Ramos (cell line): ENCODE results near the gene DVL2.

Source experiments
- in situ Hi-C: fragments of 300-500 bp; cut with MboI; formaldehyde crosslinking; loops from one replicate; pipeline ENCODE4 v1.14.3; 2022; ENCODE audit warnings: low sequenced_read_pairs; ENCODE audit not compliant: unreplicated experiment

The DVL2 gene

DNA sequence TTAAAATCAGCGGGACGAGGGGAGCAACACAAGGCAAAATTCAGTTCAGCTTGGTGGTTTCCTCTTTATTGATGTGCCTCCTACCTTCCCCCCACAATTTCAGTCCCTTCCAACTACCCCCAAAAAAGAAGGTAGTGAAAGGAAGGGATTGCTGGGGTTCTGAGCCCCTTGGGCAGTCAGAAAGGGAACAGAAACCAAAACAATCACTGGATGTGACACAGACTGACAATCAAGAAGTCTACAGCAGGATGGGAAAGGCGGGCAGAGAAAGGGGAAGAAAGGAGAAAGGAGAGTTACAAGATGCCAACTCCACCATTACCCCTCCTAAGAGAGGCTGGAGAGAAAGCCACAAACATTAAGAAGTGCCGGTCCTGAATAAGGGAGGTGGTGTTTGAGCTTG lies 6.1 kb upstream of the DVL2 start:
- in situ Hi-C loops, result loop anchor here (25.0 kb wide), 1 partner anchor 597 kb away; the partner anchor contains the start of gene KDM6B

DNA sequence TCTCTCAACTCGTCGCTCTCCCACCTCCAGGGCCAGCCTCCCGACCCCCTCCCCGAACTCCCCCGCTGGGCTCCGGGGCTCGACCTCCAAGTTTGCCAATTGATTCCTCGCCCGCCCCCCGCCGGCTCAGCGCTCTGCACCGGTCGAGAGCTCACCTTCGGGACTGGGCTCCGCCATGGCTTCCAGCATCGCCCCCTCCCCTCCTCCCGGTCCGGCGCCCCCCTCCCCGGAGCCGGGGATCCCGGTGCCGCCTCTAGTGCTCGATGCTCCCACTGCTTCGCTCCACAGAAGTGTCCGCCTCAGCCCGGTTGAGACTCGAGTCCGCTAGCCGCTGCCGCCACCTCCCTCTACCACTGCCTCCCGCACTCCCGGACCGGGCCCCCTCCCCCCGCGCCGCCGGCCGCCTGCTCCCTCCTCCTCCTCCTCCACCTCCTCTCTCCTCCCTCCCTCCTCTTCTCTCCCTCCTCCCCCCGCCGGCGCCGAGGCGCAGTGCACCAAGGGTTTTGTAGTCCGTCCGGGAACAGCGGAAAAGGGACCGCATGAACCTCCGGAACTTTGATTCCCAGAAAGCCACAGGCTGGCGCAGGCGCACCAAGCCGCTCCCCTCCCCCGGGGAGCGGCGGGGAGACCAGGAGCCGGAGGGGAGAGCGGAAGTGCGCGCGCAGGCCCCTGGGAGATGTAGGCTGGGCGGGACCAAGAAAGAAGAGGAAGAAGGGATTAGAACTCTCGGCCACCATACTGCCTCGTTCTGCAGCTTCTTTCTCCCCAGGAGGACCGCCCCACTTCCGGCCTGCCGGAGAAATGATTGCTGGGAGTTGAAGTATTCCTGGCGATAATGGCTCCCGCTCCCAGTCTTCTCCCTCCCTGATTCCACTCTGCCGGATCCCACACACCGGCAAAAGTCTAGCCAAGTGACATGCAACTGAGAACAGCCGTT lies 5.0 kb upstream of the DVL2 start, which contains the start of gene PHF23:
PHF23 (minus strand) TSS at position 367 of the 937 bp plus-strand sequence; CDS start at position 189, 178 bp downstream.
- in situ Hi-C loops, result loop anchor here (25.0 kb wide), 1 partner anchor 598 kb away; the partner anchor contains the start of gene KDM6B

DNA sequence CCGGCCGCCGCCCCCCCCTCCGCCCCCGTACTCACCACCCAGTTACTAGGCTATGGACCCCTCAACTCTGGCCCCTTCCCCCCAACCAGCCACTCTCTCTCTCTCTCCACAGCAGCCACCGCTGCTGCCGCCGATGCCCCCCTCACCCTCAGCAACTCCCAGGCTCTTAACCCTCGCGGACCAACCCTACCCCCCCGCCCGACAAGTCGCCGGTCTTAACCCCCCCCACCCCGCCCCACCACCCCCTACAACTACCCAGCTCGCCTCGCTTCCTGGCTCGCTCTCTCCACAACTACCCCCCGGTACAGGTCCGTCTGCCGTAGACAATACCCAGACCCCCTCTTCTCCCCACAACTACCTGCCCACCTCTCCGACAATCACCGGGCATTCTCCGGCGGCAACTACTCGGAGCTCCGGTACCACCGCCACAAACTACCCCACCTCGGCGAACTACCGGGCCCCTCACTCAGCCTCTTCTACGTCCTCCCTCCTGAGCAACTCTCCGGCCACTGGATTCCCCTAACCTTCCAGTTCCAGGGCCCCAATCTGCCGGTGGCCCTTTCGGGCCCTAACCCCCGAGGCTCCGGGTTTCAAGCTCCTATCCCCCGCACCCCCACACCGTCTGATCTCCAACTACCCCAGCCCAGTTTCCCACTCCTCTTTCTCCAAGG lies 4.2 kb upstream of the DVL2 start:
- in situ Hi-C loops, result loop anchor here (25.0 kb wide), 1 partner anchor 599 kb away; the partner anchor contains the start of gene KDM6B

DNA sequence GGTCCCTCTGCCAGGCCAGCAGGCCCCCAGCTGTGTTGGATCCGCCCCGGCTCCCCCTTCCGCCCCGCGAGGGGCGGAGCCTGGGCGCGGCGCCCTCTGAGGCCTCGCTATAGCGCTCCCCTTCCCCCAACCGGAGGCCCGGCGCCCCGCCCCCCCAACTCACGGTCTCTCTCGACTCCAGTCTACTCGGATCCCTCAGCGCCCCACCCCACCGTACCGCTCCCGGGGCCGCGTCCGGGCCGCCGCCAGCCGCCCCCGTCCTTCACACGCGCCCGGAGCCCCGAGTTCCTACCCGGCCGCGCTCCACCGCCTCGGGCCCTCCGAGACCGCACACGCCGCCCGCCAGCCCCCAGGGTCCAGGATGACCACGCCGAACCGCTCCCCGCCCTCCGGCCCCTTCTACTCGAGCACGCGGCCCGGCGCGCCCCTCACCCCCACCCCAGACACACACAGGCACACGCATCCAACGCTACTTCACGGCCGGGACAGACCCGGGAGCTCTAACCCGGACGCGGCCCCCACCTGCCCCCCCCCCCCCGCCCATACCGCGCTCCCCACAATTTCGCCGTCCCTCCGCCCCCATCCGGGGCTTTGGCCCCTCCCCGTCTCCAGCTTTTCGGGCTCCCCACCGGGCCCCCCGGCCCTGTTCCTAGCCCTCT lies 3.6 kb upstream of the DVL2 start:
- in situ Hi-C loops, result loop anchor here (25.0 kb wide), 1 partner anchor 599 kb away; the partner anchor contains the start of gene KDM6B

DNA sequence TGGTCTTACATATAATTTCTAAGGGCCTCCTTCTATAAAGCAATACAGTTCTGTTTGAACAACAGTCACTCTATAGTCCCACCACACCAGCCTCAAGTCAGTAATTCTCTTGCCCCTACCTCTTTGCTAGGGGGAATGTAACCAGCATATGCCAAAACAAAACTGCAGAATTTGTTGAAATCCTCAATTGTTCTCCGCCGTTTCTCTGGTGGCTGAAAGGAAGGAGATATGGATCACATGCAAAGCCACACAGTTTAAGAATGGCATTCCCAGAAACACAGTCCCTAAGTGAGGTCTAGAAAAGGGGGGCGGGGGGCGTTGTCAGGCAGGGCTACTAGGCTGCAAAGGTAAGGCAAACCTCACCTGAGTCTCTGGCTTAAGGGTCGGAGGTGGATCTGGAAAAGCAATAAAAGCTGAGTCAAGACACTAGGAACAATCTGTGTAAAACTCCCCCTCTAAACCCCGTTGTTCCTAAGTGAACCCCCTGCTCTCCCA lies 3.0 kb upstream of the DVL2 start:
- in situ Hi-C loops, result loop anchor here (25.0 kb wide), 1 partner anchor 600 kb away; the partner anchor contains the start of gene KDM6B

DNA sequence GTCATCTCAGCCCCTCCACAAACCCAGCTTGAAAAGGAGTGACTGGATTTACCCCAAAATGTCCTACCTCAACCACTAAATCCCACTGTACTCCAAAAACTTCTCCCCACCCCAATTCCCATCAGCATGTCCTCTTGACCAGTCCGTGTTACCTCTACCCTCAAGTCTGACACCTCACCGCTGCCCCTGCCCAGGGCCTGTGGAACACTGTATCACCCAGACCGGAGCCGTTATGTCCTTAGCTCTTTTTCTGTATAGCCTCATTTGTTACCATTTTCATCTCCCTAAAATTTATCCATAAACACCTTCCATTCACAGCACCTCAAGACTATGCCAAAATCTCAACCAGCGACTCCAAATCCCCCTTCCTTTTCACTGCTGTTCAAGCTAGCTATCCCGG lies 2.5 kb upstream of the DVL2 start:
- in situ Hi-C loops, result loop anchor here (25.0 kb wide), 1 partner anchor 600 kb away; the partner anchor contains the start of gene KDM6B

DNA sequence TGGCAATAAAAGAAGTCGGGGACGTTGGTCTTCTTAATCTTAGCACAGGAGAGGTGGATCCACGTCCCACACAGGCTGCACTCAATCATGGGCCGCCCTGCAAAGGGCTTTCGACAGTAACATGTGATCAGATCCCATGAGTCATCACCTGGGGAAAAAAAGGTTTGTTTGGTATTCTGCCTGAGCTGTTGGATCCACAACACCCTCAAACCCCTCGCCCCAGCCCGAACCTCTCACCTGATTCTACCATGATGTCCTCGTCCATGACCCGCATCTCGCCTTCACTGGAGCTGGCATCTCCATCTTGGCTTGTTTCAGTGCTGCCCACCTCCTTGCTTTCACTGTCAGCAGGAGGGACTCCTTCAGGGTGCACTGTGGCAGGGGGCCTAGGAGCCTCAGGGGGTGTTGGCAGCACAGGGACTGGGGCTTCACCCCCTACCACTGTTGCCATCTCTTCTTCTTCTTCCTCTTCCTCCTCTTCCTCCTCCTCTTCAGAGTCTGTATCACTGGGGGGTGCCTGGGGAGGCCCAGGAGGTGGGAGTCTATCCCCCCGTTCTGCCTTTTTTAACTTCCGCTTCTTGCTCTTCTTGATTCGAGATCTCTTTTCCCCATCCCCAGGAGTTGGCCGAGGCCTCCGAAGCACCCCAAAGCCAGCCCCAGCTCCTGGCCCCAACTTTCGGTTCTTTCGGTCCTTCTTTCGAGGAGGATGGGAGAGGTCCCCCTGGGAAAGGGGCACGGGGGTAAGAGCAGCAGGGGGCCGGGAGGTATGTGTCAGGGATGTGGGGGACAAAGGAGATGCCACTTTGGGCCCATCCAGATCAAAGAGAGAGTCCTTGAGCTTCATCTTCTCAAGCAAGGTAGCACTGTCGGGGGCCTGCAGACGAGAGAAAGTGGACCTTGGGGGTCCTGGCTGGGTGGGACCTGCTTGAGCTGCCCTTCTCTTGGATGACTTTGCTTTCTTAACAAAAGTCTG lies 1.7 kb upstream of the DVL2 start:
- in situ Hi-C loops, result loop anchor here (25.0 kb wide), 1 partner anchor 601 kb away; the partner anchor contains the start of gene KDM6B

DNA sequence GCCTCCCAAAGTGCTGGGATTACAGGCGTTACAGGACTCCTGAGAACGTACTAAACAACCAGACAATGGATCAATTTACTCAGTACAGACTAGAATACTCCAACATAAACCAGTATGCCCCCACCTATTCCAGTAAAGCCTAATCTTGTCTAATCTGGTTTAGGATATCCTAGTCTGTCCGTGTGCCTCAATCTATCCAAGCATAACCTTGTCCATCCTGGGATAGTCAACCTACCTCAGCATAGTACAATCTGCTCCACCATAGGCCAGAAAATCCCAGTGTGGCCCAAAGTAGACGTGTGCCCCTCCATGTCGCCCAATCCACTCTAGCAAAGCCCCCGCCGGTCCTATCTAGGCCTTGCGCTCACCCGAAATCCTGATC lies 625 bp downstream of the DVL2 start:
- in situ Hi-C loops, result loop anchor here (25.0 kb wide), 1 partner anchor 604 kb away; the partner anchor contains the start of gene KDM6B

DNA sequence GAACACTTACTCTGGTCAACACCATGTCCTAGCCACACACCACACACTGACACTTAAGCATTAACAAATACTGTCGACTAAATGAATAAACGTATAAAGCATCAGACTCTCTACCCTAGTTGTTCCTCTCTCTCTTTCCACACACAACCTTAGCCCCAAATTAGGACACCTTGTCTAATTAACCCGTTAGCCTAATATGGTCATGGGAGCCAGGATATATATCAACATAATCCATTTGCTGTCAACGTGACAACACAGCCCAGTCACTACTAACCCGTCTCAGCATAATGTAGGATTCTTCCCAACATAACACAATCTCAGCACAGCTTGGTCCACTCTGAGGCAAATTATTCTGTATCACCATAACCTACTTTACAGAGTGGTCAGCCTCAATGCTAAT lies 2.2 kb downstream of the DVL2 start:
- in situ Hi-C loops, result loop anchor here (25.0 kb wide), 1 partner anchor 605 kb away; the partner anchor contains the start of gene KDM6B

DNA sequence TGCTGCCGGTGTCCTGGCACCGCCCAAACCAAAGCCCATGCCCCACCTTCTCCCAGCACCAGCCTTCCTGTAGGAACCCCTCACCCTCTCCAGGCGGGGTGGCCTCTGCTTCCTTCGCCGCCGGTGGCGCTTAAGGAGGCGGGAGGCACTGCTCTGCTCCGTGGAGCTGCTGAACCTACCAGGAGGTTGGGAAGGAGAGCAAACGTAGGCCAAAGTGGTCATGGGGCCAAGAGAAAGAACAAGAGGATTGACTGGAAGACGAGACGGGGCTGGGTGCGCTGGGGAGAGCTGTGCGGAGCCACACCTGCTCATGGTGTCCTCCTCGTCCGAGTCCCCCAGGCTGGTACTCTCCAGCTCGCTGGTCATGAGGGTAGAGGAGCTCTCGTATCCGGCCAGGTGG lies 4.8 kb downstream of the DVL2 start:
- in situ Hi-C loops, result loop anchor here (25.0 kb wide), 1 partner anchor 608 kb away; the partner anchor contains the start of gene KDM6B

DNA sequence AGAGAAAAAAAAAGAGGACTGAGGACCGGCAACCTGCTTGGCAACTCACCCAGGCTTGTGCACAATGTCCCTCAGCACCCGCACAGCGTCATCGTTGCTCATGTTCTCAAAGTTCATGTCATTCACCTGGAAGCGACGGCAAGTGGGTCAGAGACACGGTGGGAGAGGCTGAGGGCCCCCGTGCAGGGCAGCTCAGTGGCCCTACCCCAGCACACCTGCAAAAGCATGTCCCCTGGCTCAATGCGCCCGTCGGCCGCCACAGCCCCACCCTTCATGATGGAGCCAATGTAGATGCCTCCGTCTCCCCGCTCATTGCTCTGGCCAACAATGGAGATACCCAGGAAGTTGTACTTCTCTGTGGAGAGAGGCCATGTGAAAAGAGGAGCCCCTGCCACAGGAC lies 5.4 kb downstream of the DVL2 start:
- in situ Hi-C loops, result loop anchor here (25.0 kb wide), 1 partner anchor 608 kb away; the partner anchor contains the start of gene KDM6B

DNA sequence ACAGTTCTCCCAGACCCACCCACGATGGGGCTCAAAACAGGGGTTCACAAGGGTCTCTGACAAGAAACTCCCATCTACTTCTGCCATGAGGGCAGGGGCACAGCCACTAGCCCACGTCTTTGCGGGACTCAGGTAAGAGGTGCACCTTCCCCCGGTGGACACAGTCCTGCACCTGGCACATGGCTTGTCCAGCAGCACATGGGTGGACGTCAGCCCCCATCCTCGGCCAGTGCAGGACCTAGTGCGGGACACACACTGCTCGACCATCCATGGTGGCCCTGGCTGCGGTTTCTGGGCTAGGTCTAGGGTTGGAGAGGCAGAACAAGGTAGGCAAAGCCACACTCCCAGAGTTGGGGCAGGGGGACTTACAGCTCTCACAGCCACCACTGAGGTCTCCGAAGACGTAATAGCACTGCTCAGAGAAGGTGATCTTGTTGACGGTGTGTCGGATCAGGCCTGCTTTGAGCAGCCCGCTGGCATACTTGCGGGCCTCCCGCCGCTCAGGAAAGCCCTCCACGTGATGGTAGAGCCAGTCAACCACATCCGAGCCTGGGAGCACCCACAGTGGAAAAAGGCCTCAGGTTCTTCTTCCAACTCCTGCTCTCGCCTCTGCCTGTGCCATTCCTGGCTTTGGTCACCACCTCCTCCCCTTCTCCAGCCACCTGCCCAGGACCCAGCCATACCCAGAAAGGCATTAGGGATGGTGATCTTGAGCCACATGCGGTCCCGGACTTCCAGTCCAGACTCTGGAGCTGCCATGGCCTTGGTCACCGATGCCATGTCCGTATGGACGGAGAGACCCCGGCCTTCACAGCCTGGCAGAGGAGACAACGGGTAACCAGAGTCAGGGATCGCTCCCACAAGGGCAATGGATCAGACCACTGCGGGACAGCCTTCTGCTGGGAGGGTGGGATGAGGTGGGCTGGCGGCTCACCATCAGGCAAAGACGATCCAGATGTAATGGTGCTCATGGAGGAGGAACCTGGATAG lies 7.3 kb downstream of the DVL2 start:
- in situ Hi-C loops, result loop anchor here (25.0 kb wide), 1 partner anchor 610 kb away; the partner anchor contains the start of gene KDM6B

DNA sequence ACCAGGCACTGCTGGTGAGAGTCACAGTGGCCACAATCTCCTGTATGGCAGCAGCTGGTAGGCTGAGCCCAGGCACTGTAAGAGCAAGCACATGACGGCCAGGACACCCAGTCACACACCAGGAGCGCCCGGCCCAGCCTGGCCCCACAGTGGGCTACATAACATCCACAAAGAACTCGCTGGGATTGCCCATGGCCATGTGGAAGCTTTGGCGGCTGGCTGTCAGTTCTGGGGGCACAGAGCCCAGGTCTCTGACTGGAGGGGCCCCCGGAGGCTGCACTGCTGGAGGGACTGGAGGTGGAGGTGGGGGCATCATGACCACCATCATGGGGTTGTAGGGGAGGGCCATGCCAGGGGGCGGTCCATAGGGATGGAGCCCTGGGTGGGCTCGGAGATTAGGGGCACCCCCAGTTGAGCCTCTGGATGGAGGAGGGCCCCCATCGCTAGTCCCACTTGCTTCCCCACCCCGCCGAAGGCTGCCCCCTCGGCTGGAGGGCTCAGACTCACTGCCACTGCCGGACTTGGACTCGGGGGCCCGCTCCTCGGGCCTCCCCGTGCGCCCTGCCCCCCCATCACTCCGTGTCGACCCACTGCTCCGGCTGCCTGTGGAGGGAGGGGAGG lies 8.5 kb downstream of the DVL2 start:
- in situ Hi-C loops, result loop anchor here (25.0 kb wide), 1 partner anchor 611 kb away; the partner anchor contains the start of gene KDM6B

DNA sequence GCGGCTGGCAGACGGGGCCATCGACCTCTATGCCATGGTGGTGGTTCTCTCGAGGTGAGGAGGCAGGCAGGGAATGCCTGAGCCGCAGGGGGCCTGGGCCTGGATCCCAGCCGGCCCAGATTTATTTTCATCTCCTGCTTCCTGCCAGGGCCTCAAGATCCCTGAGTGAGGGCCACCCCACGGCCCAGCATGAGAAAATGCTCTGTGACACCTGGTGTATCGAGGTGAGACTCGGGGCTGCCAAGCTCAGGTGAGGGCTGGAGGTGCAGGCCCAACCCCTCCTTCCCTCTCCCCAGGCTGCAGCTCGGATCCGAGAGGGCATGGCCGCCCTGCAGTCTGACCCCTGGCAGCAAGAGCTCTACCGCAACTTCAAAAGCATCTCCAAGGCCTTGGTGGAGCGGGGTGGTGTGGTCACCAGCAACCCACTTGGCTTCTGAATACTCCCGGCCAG lies 9.6 kb downstream of the DVL2 start:
- in situ Hi-C loops, result loop anchor here (25.0 kb wide), 1 partner anchor 613 kb away; the partner anchor contains the start of gene KDM6B

DNA sequence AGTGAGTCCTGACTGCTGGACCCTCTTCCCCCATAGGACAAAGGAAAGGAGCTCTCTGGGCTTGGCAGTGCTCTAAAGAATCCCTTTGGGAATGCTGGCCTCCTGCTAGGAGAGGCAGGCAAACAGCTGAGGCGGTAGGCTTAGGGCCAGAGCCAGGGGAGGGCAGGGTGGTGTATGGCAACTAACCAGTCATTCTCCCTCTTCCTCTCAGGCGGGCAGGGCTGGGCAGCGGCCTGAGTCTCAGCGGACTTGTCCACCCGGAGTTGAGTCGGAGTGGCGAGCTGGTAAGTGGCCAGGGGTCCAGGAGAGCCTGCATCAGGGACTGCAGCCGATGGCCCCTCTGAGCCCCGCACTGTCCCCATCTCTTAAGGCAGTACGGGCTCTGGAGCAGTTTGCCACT lies 10.2 kb downstream of the DVL2 start:
- in situ Hi-C loops, result no loop called here

DNA sequence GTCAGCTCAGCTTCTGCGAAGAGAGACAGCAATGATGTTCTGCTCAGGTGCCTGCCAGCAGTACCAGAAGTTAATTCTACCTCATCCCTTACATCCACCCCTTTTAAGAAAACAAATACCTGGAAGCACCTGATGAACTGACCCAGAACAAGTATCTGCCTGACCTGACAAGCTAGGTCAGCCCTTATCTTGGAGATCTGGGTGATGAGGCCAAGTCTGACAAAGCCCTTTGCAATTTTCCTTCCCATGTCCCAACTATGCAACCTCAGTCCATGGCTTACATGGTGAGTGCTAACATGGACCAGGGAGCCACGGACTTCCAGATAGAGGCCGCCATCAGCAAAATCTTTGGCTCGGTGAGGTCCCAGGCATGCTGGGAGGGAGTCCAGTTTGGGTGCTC lies 10.9 kb downstream of the DVL2 start:
- in situ Hi-C loops, result no loop called here

DNA sequence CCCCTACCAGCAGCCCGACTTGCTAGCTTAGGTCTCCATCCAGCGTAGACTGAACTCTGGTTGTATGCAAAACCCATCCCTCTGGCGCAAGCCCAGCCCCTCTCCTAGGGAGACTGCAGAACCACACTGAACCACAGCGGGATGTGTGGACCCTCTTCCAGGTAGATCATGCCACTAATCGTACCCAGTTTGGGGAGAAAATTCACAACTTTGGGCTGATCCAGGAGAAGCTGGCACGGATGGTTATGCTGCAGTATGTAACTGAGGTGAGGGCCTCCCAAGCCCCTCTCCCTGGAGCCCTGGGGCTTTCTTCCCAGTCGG lies 11.4 kb downstream of the DVL2 start:
- in situ Hi-C loops, result no loop called here
